GM19438 (cell line): ENCODE data around the gene KMO.

Experiments
- ATAC-seq: cut with Tn5 transposase; IDR thresholded peaks from one replicate; pipeline ENCODE4 v1.9.1; 2021; ENCODE audit warnings: low read depth; ENCODE audit not compliant: unreplicated experiment

The KMO gene

DNA sequence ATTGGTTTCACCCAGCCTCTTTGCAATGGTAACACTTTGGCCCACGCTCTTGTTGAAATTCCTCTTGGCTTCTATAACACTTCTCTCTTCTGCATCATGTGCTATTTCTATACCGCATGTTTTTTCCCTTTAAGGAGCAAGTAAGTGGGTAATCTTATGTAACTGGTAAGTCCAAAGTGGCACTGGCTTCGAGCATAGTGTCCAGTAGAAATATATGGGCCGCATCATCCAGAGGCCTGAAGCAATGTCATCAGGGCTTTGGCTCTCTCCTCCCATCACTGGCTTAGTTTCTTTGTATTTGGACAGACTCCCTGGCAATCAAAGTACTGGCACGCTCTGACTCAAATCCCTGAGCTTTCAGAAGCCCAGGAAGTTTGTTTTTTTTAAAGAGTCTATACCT is 90.5 kb downstream of the KMO start:
- ATAC-seq: no peak

DNA sequence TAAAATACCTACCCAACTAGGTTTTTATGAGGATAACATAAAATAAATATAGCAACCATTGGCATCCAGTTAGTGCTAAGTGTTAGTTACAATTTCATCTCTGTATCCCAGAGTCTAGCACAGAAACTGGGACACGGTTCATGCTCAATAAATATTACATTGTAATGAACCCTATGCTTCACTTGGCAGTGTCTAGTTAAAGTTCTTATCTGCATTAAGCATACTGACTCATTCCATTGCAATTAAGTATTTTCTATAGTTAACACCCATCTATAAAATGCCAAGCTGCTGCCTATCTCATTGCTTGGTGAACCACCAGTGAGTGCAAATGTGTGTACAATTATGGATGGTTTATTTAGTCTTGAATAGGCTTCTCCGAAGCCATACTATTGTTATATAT is 92.8 kb downstream of the KMO start:
- ATAC-seq: no peak

DNA sequence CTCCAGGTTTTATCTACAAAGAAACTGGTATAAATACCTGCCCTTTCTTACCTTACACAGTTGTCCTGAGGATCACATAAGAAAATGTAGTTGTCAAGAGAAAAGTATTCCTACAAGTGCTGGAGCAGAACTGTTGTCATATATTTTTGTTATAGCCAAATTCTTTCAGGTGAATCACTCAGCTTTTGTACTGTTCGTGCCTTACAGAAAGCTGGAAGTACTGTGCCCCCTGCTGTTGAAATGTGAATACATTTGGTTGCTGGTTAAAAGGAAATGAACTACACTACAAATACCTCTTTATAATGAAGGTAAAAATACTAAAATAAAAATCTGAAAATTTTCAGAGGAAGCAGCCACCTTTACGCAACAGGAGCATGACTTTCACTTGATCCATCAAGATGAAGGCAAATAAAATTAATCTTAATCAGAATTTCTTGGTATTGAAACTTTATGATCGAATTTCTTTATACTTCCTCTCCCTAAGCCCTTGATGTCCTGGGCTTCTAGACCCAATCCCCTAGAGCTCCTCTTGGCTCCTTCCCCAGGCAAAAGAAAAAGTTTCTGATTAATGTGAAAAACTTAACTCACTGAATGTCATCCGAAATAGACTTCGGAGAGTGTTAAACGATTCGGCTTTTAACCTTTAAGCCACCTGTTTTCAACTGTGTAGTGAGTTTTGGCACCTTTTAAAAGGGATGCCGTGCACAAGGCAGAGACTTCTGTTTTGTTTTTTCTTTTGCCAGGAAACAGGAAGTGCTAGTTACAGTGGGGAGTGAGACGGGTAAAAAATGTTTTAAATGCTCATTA is 95.5 kb downstream of the KMO start:
- peak; percentile 66 for ATAC-seq

DNA sequence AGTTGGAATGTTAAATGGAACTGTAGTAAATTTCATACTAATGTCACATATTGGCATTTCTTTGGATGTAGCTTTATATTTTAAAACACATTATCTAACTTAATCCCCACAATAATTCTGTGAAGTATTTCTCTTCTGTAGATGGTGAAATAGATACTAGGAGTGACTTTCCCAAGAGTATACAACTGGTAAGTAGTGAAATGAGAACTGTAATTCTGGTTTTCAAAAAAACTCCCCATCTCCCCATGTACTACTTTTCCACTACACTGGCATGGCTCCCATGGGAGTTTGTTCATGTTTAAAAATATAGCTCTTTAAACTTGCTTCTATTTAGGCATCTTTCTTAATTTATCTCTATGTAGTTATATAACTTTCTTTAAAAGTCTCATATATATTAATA is 97.8 kb downstream of the KMO start:
- no peak for ATAC-seq

DNA sequence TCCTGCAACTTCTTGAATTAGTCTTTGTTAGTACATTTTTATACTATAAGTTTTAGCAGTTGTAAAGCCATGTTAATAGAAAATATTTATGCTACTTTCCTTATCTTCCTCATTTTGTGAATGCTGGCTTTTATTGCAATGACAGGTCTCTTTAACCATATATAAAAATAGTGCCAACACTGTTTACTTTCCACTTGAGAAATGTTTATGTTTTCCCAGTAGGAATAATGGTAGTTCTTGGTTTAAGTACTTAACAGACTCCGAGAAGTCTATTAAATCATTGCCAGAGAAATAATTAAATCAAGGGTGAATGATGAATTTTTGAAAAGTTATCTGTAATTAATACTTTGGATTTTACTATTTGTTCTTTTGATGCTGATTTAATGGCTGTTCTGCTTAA is 98.3 kb downstream of the KMO start:
- no peak for ATAC-seq

DNA sequence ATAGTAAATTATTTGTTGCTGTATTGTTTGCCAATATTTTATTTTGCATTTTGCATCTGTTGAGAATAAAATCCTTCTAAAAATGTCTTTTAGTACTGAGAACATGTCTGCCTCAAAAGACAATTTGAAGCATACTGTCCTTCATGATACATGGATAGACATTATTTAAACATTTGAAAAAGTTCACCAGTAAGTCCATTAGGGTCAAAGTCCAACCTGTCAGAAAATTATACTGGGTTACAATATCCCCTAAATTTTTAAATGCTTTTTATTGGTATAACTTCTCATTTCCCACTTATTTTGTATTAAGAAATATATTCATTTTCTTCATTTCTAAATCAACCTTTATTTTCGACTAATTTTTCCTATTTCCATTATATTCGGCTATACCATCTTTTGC is 98.7 kb downstream of the KMO start:
- no peak for ATAC-seq

DNA sequence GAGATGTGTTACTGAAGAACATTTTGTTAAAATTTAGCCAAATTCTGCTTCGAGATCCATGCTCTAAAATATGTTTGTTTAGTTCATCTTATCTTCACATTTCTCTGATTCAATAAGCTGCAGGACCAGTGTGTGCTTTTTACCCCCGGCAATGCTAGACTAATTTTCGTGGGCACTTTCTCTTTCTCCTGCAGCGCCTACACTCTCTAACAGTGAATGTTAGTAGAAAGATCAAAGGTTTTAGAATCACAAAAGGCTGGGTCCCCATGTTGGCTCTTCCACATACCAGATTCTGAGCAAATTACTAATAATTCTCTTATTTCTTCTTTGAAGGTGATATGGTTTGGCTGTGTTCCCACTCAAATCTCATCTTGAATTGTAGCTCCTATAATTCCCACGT is 99.5 kb downstream of the KMO start:
- no peak for ATAC-seq

DNA sequence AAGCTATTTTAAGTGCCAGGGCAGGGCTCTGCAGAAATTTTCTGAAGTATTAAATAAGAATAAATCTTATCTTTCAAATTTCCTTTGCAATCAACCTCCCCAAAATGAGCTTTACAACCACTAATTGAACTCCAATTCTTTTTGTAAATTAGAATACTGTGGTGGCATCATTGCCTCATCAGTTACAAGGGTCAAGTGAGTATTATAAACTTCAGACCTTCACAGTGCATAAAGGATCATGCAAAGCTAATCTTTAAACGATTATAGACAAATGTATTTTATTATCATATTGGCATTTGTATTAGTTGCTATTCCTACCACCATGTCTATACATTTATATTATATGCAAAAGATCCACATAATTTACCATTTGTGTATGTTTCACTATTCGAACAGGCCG is 100.8 kb downstream of the KMO start:
- ATAC-seq: no peak

DNA sequence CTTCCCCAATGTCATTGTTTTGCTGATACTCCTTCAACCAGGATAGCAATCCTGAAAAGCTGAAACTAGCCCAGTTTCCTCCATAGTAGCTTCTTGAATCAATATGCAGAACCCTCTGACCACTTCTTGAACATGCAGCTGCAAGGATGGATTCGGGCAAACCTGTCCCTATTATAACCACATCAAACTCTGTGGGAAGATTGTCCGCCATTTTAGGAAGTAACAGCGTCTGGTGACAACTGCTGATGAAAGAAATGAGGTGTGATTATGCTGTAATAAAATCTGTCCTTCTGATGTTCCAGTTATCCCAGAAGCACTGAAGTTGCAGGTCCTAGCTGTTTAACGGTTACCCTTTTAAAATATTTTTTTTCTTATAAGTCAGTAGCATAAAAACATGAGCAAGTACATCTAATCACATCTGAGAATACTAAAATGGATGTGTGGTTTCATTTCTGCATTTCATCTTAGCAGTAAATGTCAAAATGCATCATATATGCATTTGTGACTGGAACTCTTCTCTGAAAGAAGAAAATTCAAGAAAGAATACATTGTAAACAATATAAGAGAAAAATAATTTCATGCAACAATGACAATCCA is 103.5 kb downstream of the KMO start:
- no peak for ATAC-seq

DNA sequence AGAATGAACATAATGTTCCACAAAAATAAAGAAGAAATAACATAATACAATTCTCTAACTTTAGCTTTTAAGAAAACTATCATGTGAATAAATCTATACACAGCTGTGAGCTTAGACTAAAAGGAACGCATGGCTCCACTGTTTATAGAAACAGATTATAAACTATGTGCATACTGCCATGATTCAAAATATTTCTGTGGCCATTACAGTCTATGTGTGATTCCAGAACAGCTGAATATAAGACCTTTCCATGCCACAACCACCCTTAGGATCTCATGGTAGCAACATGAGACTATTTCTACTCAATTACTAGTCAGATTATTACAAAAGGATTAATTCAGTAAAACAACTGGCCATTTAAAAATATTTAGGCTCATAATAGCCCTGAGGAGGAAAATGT is 104.1 kb downstream of the KMO start:
- ATAC-seq: no peak

DNA sequence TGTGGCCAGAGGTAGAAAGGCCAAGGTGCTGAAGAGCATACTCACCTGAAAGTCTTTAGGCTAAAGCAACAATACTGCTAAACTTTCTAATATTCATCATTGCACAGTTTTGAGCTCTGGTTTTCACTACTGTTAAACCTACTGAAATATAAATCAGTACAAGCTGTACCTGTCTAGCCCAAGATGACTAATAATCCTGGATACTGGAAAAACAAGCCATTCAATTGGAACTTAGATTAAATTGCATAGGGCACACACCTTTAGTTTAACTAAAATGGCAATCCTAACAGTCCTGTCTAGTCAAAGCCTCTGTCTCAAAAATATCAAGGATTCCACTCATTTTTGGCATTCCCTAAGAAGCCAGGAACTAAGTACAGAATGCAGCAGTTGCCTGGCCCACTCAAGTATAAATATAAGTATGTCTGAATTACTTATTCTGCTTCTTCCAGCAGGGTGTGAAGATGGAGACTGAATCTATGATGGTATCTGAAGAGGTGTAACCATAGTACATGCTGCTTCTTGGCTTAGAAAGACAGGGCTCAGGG is 104.9 kb downstream of the KMO start:
- ATAC-seq: no peak

DNA sequence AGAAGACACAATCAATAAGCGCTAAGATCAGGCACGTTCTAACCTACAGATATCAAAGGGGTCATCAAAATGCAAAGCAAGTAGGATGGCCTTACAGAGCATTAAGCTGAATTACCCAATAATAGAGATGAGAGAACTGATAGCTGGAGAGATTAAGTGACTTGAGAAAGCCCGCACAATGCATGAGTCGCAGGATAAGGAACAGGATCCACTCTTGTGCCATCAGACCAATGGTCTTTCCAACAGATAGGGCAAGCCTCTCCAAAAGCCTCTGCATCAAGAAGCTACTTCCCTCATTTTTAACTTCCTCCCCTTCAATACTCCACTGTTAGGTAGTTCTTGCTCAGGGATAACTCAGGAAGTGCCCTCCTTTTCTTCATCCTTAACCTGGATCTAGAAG is 105.4 kb downstream of the KMO start:
- no peak for ATAC-seq

DNA sequence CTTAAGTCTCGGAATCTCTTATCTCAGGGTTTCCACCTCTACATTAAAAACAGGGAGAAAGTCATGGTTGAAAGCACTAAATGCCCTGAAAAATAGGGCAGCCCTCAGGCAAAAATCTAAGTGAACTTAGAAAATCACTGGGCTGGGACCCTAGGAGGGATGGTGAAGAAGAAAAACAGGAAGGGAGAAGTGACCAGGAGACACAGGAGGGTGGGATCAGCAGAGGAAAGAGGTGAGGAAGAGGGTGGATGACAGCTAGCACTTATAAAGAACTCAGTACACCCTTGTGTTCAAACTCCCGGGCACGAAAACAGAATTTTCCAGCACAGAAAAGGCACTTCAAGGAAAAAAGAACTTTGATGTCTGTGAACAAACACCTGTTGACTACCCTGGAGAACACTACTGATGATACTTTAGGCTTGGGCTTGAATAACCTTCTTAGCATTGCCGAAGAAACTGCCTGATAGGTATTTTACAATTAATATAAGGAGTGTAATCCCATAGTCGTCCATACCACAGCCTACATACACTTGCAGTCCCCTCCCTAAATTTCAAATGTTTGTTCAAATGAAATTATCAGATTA is 106.0 kb downstream of the KMO start:
- no peak for ATAC-seq

DNA sequence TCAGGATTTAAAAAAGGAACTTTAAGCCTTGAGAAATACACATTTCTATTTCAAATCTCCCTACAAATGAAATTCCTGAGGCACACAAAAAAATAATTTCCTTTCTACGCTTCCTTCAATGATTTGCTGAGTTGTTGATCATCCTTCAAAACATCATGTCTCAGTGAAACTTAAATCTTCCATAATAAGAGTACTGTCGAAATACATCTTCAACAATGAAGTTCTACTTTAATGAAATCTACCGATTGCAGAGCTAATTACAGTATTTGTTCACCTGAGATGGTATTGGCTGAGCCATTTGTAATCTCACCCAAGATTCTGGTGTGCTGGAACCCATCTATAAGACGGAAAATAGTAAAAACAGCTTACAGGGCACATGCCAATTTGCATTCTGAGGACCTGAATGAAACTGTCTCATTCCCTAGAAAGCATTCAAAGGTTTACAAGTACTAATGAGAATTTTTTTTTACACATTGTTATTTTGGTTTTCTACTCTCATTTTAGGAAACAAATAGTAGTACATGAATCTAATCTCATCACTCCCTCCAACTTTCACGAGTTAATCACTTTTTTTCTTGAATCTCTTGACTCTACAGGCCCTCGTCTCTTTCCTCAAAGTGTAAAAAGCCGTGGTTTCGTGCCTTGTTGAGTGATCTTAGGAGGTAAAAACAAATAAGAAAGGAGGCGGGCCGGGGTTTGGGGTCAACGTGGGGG is 106.9 kb downstream of the KMO start:
- no peak for ATAC-seq

DNA sequence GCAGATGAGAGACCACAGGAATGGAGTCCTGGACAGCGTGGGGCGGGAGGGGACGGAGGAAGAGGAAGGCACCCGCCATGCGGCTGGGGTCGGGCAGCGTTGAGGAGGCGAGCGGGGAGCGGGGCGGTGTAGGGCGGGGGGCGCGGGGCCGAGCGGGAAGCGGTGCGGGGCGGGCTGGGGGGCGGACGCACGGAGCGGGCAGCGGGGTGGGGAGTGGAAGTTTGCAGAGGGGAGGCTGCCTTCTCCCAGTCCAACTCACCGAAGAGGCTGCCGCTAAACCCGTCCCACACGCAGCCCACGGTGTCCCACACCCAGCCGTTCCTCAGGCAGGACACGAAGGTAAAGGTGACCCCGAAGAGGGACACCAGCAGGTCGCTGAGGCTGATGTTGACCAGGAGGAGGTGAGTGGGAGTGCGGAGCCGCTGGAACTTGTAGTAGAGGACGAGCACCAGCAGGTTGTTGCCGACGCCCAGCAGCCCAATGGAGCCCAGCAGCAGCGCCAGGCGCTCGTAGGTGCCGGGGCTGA is 107.5 kb downstream of the KMO start:
- ATAC-seq: peak; percentile 52

DNA sequence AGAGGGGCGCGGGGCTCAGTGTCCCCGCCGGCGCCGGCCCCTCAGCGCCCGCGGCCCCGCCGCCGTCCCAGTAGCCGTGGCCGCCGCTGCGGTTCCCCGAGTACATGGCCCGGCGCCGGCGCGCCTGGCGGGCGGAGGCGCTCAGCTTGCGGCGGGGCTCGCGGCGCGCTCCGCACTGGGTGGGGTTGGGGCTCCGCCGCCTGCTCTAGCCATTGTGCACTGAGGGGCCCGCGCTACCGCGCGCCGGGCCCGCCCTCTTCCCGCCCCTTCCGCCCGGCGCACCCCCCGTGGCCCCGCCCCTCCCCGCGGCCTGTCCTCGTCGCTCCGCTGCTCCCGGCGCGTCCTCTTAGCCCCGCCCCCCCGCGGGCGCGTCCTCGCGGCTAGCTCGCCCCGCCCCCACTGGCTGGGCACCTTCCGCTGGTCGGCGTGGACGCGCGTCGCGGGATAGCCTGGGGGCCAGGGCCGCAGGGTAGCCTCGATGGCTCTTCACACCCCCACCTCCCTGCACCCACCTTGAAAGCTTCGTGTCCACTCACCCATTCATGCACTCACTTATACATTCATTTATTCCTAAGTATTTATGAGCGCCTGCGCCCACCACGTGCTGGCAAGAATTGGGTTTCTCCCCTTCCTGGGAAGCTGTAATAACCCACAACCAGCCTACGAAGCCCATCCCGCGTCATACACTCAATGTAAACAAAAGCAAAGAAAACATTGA is 108.1 kb downstream of the KMO start, which contains the start of the genes CHML and OPN3:
Gene CHML (minus strand): TSS at position 221 of the 718 bp plus-strand sequence. CDS start 4,603 bp downstream, outside the sequence.
Gene OPN3 (minus strand): TSS at position 221 of the 718 bp plus-strand sequence. CDS start 115 bp downstream, at position 106.
- peak; percentile 83 for ATAC-seq

DNA sequence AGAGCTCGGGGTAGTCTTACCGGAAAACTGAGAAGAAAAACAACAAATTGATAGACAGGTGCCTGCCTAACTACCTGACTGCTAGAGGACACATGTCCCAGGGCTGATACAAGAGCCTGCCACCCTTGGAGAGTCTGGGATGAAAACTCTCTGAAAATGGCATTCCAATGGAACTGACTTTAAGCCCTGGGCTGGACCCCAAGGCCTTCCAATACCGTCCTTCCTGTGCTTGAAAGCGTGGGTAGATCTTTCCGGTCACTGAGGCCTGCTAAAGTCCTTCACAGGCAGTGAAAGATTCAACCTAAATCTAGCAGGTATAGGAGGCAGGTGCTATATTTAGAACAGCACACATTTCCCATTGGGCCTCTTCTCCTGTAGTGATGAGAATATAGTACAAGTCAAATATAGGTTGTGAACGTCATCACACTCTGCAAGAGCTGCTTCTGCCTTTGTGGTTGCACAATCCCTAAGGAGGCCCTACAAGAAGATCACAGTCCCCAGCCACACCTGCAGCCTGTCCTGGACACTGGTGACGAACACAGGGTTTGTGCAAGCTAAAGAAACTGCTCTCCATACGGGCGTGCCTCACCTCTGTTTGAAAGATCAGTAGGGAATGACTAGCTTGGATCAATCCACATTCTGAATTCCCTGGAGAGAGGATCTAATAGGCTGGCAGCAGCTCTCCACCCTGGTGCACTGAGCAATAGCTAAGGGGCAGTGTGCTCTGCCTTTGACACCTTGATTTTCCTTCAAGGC is 108.9 kb downstream of the KMO start:
- ATAC-seq: no peak

DNA sequence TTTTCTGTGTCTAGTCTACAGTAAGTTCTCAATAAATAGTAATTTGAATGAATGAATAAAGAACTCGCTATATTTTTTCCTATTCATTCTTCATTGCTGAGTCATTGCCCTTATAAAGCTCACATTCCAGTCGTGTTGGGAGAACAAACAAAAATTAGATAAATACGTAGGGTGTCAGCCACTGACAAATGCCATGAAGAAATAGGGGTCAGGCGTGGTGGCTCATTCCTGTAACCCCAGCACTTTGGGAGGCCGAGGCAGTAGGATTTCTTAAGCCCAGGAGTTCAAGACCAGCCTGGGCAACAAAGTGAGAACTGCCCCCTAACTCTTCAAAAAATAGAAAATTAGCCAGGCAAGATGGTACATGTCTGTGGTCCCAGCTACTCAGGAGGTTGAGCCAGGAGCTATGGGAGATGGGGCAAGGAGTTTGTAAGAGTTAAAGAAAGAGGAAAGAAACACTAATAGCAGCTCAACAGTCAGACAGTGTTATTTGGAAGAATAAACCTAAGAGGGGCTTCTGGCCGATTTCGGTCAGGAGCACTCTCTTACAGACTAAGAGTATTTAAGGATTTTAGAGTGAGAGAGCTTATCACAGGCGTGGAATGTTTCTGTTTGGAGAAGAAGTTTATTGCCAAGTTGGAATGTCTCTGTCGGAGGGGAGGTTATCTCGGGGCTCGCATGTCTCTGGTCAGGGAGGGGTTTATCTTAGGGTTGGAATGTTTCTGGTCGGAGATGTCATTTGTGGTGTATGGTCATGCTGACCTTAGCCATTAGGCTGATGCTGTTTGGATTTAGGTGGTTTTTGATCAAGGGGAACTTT is 109.8 kb downstream of the KMO start:
- ATAC-seq: no peak

DNA sequence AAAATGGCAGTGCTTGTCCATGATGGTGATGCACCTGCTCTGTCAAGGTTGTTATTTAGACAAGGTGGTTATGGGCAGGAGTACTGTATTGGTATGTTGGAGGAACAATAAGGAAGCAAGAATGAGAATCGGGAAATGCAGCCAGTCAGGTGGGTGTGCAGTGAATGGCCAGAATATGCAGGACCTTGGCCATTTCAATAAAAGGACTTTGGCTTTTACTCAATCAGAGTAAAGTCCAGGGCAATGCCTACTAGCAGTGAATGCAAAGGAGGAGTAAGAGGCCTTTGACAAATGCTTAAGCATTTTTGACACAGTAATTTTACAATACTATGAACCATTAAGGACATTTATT is 110.4 kb downstream of the KMO start:
- no peak for ATAC-seq
